Sigmoid colon (tissue), 7 donors: ENCODE measurements around the gene NUP160. TPM values are rescaled to one million over a fixed set of nuclear protein-coding genes. Genes with fewer than 3 reads are reported as not detected.

ENCODE experiments used
- DNase-seq: peaks from one replicate; pipeline ENCODE4 v3.0.0-alpha.2; 2019
- H3K27ac ChIP-seq, 4 donors: fragments of 200-600 bp; sonication (generic); one replicate each; pipeline ENCODE4 v1.5.1; 2016 to 2019; ENCODE audit warnings: mild to moderate bottlenecking in 1 of 4
- H3K27me3 ChIP-seq, 3 donors: fragments of 200-600 bp; sonication (generic); one replicate each; pipeline ENCODE4 v1.5.1; 2019; ENCODE audit warnings: mild to moderate bottlenecking in 1 of 3
- H3K36me3 ChIP-seq, 4 donors: fragments of 200-600 bp; sonication (generic); one replicate each; pipeline ENCODE4 v1.5.1; 2016 to 2019
- H3K4me1 ChIP-seq, 4 donors: fragments of 200-600 bp; sonication (generic); one replicate each; pipeline ENCODE4 v1.5.1; 2017 to 2019
- H3K4me3 ChIP-seq, 4 donors: fragments of 200-600 bp; sonication (generic); one replicate each; pipeline ENCODE4 v1.5.1; 2017 to 2019; ENCODE audit warnings: mild to moderate bottlenecking in 2 of 4, moderate library complexity in 1 of 4
- H3K9me3 ChIP-seq, 4 donors: fragments of 200-600 bp in 3 of 4; sonication (generic) in 3 of 4; one replicate each; pipeline versions ENCODE4 v1.5.1 to v1.6.1; 2013 to 2019
- CTCF ChIP-seq, 4 experiments: fragments of 450-650 bp in 3 of 4; fragments of 200-600 bp in 1 of 4; IDR thresholded peaks; one replicate each; pipeline ENCODE4 v1.5.1; 2016 to 2019; ENCODE audit warnings: antibody characterized with exemption in 4 of 4, mild to moderate bottlenecking in 3 of 4, moderate library complexity in 2 of 4
- EP300 ChIP-seq, 4 donors: sonication (generic); formaldehyde crosslinking; IDR thresholded peaks; one replicate each; pipeline ENCODE4 v1.6.1; 2017; ENCODE audit warnings: antibody characterized with exemption in 4 of 4
- POLR2A ChIP-seq, 2 donors: fragments of 450-650 bp; IDR thresholded peaks; one replicate each; pipeline ENCODE4 v1.6.1; 2016; ENCODE audit warnings: antibody characterized with exemption in 2 of 2, mild to moderate bottlenecking in 2 of 2, moderate library complexity in 2 of 2
- POLR2AphosphoS5 ChIP-seq, 4 donors: sonication (generic); formaldehyde crosslinking; IDR thresholded peaks; one replicate each; pipeline ENCODE4 v1.6.1; 2017; ENCODE audit warnings: antibody characterized with exemption in 4 of 4
- WGBS, 2 donors: extraction: QIAGEN DNeasy Blood & Tissue Kit; methylation state at CpG; one replicate each; pipeline ENCODE4 v1.1.7; 2013; 5-methylcytosine and 5-hydroxymethylcytosine counted together
- intact Hi-C: fragments of 100-400 bp; cut with DNase I; formaldehyde crosslinking; loops from one replicate; pipeline ENCODE4 v1.15.1; 2023
- polyA plus RNA-seq, 3 donors: library from polyadenylated mRNA; stranded (reverse); fragments of 200-250 nt; gene quantifications; one replicate each; pipeline ENCODE4 v1.2.3, GENCODE V29; 2013
- total RNA-seq, 4 donors: library from RNA; depleted of rRNA; stranded (reverse); fragments of >200 nt; gene quantifications; one replicate each; pipeline ENCODE4 v1.1.0, GENCODE V29; 2016
- donor health status: healthy with polysubstance abuse.
- donor health status: Bipolar disorder and iron deficiency.
- donor health status: healthy.

NUP160 gene
- total and polyA plus RNA-seq, 7 donors = 4.6 to 23.2 (median 16.3) TPM

- Histone ChIP-seq H3K36me3 (no peaks in the 10 kb centered on the region), H3K4me1 (peaks cover 0 to 6% (median 0%) of the 10 kb centered on the region in 4 donors), H3K9me3 (no peaks in the 10 kb centered on the region), H3K27ac (peak overlapping the region in 3 of 4 donors; percentile 34 to 56 (median 54)), H3K27me3 (no peaks in the 10 kb centered on the region), H3K4me3 (no peak overlapping the region)
- DNase-seq = no peak
- intact Hi-C loops = no loop called here
- 44 to 73% methylated on average over 5 of the region's 5 CpGs for WGBS, 2 donors
- TF ChIP-seq POLR2A (IDR thresholded peaks at IDR 0.05) = no peak
- no peak for TF ChIP-seq CTCF (IDR thresholded peaks at IDR 0.05)
- TF ChIP-seq POLR2AphosphoS5 (IDR thresholded peaks at IDR 0.05) = no peak
- TF ChIP-seq EP300 (IDR thresholded peaks at IDR 0.05) = no peak
These were observed 16.8 kb upstream of the NUP160 start for GRCh38 chr11:47864901-47865300.

GRCh38 chr11:47863898-47864430 is 15.8 kb upstream of the NUP160 start:
- Histone ChIP-seq H3K4me1 (peaks cover 0 to 6% (median 0%) of the 10 kb centered on the region in 4 donors), H3K4me3 (no peak overlapping the region), H3K36me3 (no peaks in the 10 kb centered on the region), H3K27me3 (no peaks in the 10 kb centered on the region), H3K9me3 (no peaks in the 10 kb centered on the region), H3K27ac (peak overlapping the region; percentile 26 to 56 (median 44))
- intact Hi-C loops = no loop called here
- no peak for DNase-seq
- TF ChIP-seq EP300 (IDR thresholded peaks at IDR 0.05) (no peak), POLR2A (IDR thresholded peaks at IDR 0.05) (no peak), POLR2AphosphoS5 (IDR thresholded peaks at IDR 0.05) (no peak), CTCF (IDR thresholded peaks at IDR 0.05) (no peak)
- WGBS, 2 donors = 83 to 92% methylated on average over 4 of the region's 4 CpGs

- DNase-seq = no peak
- H3K27me3 ChIP-seq = no peaks in the 10 kb centered on the region
- H3K9me3 ChIP-seq = no peaks in the 10 kb centered on the region
- peaks cover 0 to 11% (median 2%) of the 10 kb centered on the region in 4 donors for H3K4me1 ChIP-seq
- peak overlapping the region; percentile 12 to 54 (median 30) for H3K27ac ChIP-seq
- H3K36me3 ChIP-seq = no peaks in the 10 kb centered on the region
- intact Hi-C loops = no loop called here
- WGBS, 2 donors = 36 to 69% methylated on average over 4 of the region's 4 CpGs
- no peak overlapping the region for H3K4me3 ChIP-seq
- TF ChIP-seq POLR2A (IDR thresholded peaks at IDR 0.05) (no peak), CTCF (IDR thresholded peaks at IDR 0.05) (no peak), EP300 (IDR thresholded peaks at IDR 0.05) (no peak), POLR2AphosphoS5 (IDR thresholded peaks at IDR 0.05) (no peak)
These were observed 15.2 kb upstream of the NUP160 start for GRCh38 chr11:47863189-47863897.

GRCh38 chr11:47861728-47862127 is 13.6 kb upstream of the NUP160 start:
- 71 to 83% methylated on average over 4 of the region's 4 CpGs for WGBS, 2 donors
- intact Hi-C loops = no loop called here
- TF ChIP-seq POLR2AphosphoS5 (IDR thresholded peaks at IDR 0.05) = no peak

GRCh38 chr11:47860536-47860935 is 12.4 kb upstream of the NUP160 start:
- H3K4me1 ChIP-seq = peaks cover 0 to 21% (median 6%) of the 10 kb centered on the region in 4 donors
- no peak overlapping the region for H3K27ac ChIP-seq
- H3K4me3 ChIP-seq = no peak overlapping the region
- WGBS, 2 donors = 90 to 94% methylated on average over 6 of the region's 6 CpGs
- H3K9me3 ChIP-seq = no peaks in the 10 kb centered on the region
- no peaks in the 10 kb centered on the region for H3K27me3 ChIP-seq
- no peak for DNase-seq
- intact Hi-C loops = no loop called here
- H3K36me3 ChIP-seq = no peaks in the 10 kb centered on the region
- no peak for TF ChIP-seq POLR2AphosphoS5 (IDR thresholded peaks at IDR 0.05)

More at GRCh38 chr11:47861728-47862127, 13.6 kb upstream of the NUP160 start:
- H3K27me3 ChIP-seq = no peaks in the 10 kb centered on the region
- no peak overlapping the region for H3K27ac ChIP-seq
- H3K36me3 ChIP-seq = no peaks in the 10 kb centered on the region
- no peak for DNase-seq
- peaks cover 0 to 21% (median 6%) of the 10 kb centered on the region in 4 donors for H3K4me1 ChIP-seq
- no peaks in the 10 kb centered on the region for H3K9me3 ChIP-seq
- H3K4me3 ChIP-seq = no peak overlapping the region
